ENCODE measurements around the gene CYP4B1. TPM values are rescaled to one million over a fixed set of nuclear protein-coding genes. Genes with fewer than 3 reads are reported as not detected.

CYP4B1 gene
- total RNA-seq (ENCODE audit: low replicate concordance), result not detected in 2 replicates

- no peaks in the 10 kb centered on the region for H3K4me1 ChIP-seq
- peaks cover 8% of the 10 kb centered on the region for H3K27me3 Mint-ChIP-seq (ENCODE audit: insufficient read depth, low read depth)
- H3K9me3 Mint-ChIP-seq, result no peaks in the 10 kb centered on the region
- H4K20me1 ChIP-seq (ENCODE audit: low read depth), result no peaks in the 10 kb centered on the region
- no peak within 1 kb of the TSS for H3K9ac ChIP-seq
- no peaks in the 10 kb centered on the region for H3K4me1 Mint-ChIP-seq
- no peak within 1 kb of the TSS for H3K4me2 ChIP-seq
- H3K27ac Mint-ChIP-seq, result no peak within 1 kb of the TSS
- H3K9me3 ChIP-seq (ENCODE audit: low read depth), result no peaks in the 10 kb centered on the region
- H3K79me2 ChIP-seq (ENCODE audit: low read depth), result no peaks in the 10 kb centered on the region
- H2AFZ ChIP-seq (replicated peaks), result no peak within 1 kb of the TSS
- no peaks in the 10 kb centered on the region for H3K36me3 Mint-ChIP-seq
- no peak within 1 kb of the TSS for H3K27ac ChIP-seq
- H3K36me3 ChIP-seq, result no peaks in the 10 kb centered on the region
- H3K4me3 ChIP-seq, result no peak within 1 kb of the TSS
- no peak for TF ChIP-seq EZH2 (IDR thresholded peaks at IDR 0.05)
- no peak for TF ChIP-seq EZH2phosphoT487 (IDR thresholded peaks at IDR 0.05)
- no peak for DNase-seq (ENCODE audit: low spot score)
- no peaks in the 10 kb centered on the region for H3F3A ChIP-seq (ENCODE audit: low read depth)
- no peak within 1 kb of the TSS for H3K4me3 Mint-ChIP-seq
- no peaks in the 10 kb centered on the region for H3K27me3 ChIP-seq
Observed at GRCh38 chr1:46798810-46799209, at the start of gene CYP4B1. Gene CYP4B1 (plus strand): TSS chr1:46799046. CDS start chr1:46799082, 36 bp downstream.

DNA sequence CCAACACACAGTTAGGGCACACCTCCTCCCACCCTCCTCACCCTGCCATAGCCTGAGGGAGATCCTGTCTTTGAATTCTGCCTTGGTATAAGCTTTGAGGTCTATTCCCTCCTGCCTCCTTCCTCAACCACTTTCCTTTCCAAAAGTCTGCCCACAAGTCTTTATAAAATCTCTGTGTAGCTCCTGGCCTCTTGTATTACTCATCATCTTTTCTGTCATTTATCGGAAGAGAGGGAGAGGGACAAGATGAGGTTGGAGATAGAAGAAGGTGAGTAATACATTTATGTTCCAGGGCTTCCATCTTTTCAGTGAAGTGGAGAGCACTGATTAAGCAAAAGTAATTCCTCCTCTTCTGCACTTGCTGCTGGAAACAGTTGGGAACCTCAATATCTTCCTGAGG is 49.4 kb upstream of the CYP4B1 start:
- Mint-ChIP-seq H3K4me3 (no peak overlapping the region), H3K36me3 (no peaks in the 10 kb centered on the region), H3K9me3 (no peaks in the 10 kb centered on the region), H3K27me3 (ENCODE audit: insufficient read depth, low read depth) (peaks cover 18% of the 10 kb centered on the region), H3K4me1 (peaks cover 2% of the 10 kb centered on the region), H3K27ac (no peak overlapping the region)
- H3K9ac ChIP-seq, result no peak overlapping the region
- TF ChIP-seq EZH2phosphoT487 (IDR thresholded peaks at IDR 0.05), result no peak
- TF ChIP-seq CTCF (IDR thresholded peaks at IDR 0.05), result no peak
- no peak for TF ChIP-seq EZH2 (IDR thresholded peaks at IDR 0.05)
- no peak overlapping the region for H3K27ac ChIP-seq
- no peaks in the 10 kb centered on the region for H4K20me1 ChIP-seq (ENCODE audit: low read depth)
- H3F3A ChIP-seq (ENCODE audit: low read depth), result peaks cover 8% of the 10 kb centered on the region
- no peak overlapping the region for H3K4me3 ChIP-seq
- no peak overlapping the region for H2AFZ ChIP-seq (replicated peaks)
- H3K4me1 ChIP-seq, result no peaks in the 10 kb centered on the region
- DNase-seq (ENCODE audit: low spot score), result no peak
- H3K4me2 ChIP-seq, result no peak overlapping the region
- H3K27me3 ChIP-seq, result peaks cover 5% of the 10 kb centered on the region
- H3K79me2 ChIP-seq (ENCODE audit: low read depth), result no peaks in the 10 kb centered on the region
- H3K36me3 ChIP-seq, result no peaks in the 10 kb centered on the region
- H3K9me3 ChIP-seq (ENCODE audit: low read depth), result no peaks in the 10 kb centered on the region

DNA sequence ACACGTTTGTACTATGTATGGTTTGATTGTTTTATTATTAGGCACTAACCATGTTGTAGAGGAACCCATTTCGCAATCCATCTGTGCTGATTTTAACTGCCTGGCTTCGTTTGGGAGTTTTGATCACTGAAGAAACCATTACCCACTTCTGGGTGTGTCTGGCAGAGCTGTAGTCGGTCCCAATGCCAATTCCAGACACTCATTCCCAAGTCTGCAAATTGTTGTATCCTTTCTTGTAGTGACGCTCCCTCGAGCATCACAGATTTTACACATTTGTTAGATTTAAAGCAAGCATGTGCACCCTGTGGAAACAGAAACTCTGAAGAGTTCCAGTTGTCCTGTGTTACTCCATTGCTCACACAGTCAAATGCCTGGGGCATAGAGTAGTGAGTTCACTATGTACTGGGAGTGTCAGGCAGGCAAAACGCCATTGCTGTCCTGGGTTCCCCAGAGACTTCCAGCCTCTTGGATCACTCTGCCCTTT is 48.9 kb upstream of the CYP4B1 start:
- Histone ChIP-seq H3K4me2 (no peak overlapping the region), H3F3A (ENCODE audit: low read depth) (peaks cover 8% of the 10 kb centered on the region)

More for the DNA sequence above, 48.9 kb upstream of the CYP4B1 start:
- H3K9me3 ChIP-seq (ENCODE audit: low read depth), result no peaks in the 10 kb centered on the region
- no peak overlapping the region for H3K4me3 Mint-ChIP-seq
- no peaks in the 10 kb centered on the region for H3K36me3 ChIP-seq
- H3K9me3 Mint-ChIP-seq, result no peaks in the 10 kb centered on the region
- H3K4me1 ChIP-seq, result peaks cover 4% of the 10 kb centered on the region
- no peaks in the 10 kb centered on the region for H4K20me1 ChIP-seq (ENCODE audit: low read depth)
- no peak overlapping the region for H3K27ac ChIP-seq
- no peak for DNase-seq (ENCODE audit: low spot score)
- peaks cover 5% of the 10 kb centered on the region for H3K27me3 ChIP-seq
- peaks cover 18% of the 10 kb centered on the region for H3K27me3 Mint-ChIP-seq (ENCODE audit: insufficient read depth, low read depth)
- peaks cover 6% of the 10 kb centered on the region for H3K4me1 Mint-ChIP-seq
- TF ChIP-seq CTCF (IDR thresholded peaks at IDR 0.05) (no peak), EZH2 (IDR thresholded peaks at IDR 0.05) (no peak), EZH2phosphoT487 (IDR thresholded peaks at IDR 0.05) (no peak)
- no peaks in the 10 kb centered on the region for H3K36me3 Mint-ChIP-seq
- H3K79me2 ChIP-seq (ENCODE audit: low read depth), result no peaks in the 10 kb centered on the region
- H3K27ac Mint-ChIP-seq, result no peak overlapping the region
- H3K4me3 ChIP-seq, result no peak overlapping the region
- H3K9ac ChIP-seq, result no peak overlapping the region
- H2AFZ ChIP-seq (replicated peaks), result no peak overlapping the region

All from neural progenitor cell (in vitro differentiated cells).